ENCODE data around the gene SLC17A2. TPM values are rescaled to one million over a fixed set of nuclear protein-coding genes. Genes with fewer than 3 reads are reported as not detected.
A peak's percentile ranks its signal among the peaks of the same experiment; 100 is the strongest.

SLC17A2 gene
- polyA plus RNA-seq, 4 donors: 0.30 to 0.72 (median 0.50) TPM

GRCh38 chr6:25925876-25926275 lies 4.6 kb downstream of the SLC17A2 start:
- DNase-seq (ENCODE audit: low read depth in 4 of 4, low spot score in 3 of 4): no peak

DNA sequence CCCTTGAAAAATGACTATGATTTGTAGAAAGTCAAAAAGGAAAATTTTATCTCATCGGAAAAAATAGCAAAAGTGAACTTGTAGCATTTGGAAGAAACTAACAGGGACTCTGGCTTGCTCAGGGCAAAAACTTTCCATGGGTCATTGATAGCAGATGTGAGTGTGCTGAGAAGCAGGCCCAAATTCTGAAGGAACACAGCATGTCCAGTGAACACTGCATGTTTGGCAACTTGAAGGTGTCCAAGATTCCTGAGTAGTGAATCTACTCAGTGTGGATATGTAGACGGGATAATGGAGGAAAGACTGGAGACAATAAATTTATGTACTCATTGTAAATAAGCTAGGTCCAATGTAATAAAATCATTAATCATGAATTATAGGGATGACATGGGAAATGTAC lies 8.2 kb downstream of the SLC17A2 start:
- no peak for DNase-seq (ENCODE audit: low read depth in 4 of 4, low spot score in 3 of 4)

DNA sequence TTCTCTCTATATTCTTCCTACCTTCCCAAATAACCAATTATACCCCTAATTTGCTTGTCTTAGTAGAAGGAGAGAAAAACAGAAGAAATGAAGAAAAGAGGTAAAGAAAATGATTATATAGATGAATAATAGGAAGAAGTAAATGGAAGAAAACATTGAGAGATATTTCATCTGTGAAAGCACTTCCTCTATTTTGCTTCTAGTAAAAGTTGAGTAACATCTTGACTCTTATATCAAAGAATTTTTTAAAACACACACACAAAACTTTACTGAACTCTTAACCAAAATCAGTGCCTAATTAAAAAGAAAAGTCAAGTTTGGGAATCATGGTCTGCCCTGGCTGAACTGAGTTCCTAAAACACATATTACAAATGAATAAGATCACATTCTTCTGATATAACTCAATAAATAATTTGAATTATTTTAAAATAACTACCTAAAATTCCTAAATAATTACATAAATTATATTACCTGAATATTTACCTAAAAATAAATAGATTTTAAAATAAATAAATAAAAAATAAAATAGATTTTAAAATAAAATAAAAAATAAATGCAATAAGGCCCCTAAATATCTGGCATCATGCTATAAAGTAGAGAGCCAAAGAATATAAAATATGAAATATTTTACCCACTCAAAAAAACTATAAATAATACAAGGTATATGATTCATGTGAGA lies 8.8 kb downstream of the SLC17A2 start:
- no peak for DNase-seq (ENCODE audit: low read depth in 4 of 4, low spot score in 3 of 4)

DNA sequence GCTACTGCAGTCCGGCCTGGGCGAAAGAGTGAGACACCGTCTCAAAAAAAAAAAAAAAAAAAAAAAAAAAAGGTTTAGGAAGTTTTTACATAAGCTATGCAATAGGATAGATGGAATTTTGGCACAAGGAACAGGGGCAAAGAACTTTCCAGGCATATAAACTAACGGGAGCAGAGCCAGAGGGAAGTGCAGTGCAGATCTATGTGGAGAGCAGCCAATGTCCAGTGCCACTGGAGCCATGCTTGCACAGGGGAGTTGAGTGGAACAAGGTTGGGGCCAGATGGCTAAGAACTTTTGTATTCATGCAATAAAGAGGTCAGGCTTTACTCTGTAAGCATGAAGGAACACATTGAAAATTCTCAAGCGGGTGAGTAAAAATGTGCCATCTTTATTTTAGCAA lies 10.8 kb downstream of the SLC17A2 start:
- no peak for DNase-seq (ENCODE audit: low read depth in 4 of 4, low spot score in 3 of 4)

- DNase-seq (ENCODE audit: low read depth in 4 of 4, low spot score in 3 of 4): no peak
Measured at GRCh38 chr6:25918083-25918683, 12.3 kb downstream of the SLC17A2 start.

GRCh38 chr6:25916789-25917490 lies 13.6 kb downstream of the SLC17A2 start:
- DNase-seq (ENCODE audit: low read depth in 4 of 4, low spot score in 3 of 4): no peak

DNA sequence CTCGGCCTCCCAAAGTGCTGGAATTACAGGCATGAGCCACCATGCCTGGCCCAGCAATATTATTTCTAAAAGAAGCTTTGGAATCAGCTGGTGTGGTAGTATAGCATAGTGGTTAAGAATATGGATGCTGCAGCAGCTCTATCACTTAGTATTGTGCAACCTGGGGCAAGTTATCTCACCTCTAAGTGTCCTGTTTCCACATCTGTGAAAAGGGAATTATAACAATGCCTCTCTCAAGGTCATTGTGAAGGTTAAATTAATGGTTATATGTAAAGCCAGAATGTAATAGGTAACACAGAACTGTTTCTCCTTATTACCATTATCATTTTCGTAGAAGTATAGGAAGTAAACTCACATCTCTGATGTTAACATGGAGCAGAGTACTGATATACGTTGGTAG lies 14.2 kb downstream of the SLC17A2 start:
- DNase-seq (ENCODE audit: low read depth in 4 of 4, low spot score in 3 of 4): no peak

- DNase-seq (ENCODE audit: low read depth in 4 of 4, low spot score in 3 of 4): no peak
Measured at GRCh38 chr6:25913741-25914140, 16.8 kb downstream of the SLC17A2 start.

- DNase-seq (ENCODE audit: low read depth in 4 of 4, low spot score in 3 of 4): no peak
Measured at GRCh38 chr6:25911351-25911750, 19.1 kb downstream of the SLC17A2 start.

GRCh38 chr6:25907475-25908014 lies 22.9 kb downstream of the SLC17A2 start:
- no peak for DNase-seq (ENCODE audit: low read depth in 4 of 4, low spot score in 3 of 4)

GRCh38 chr6:25903467-25904099 lies 26.9 kb downstream of the SLC17A2 start:
- no peak for DNase-seq (ENCODE audit: low read depth in 4 of 4, low spot score in 3 of 4)

- DNase-seq (ENCODE audit: low read depth in 4 of 4, low spot score in 3 of 4): no peak
Measured at GRCh38 chr6:25902071-25902470, 28.4 kb downstream of the SLC17A2 start.

- no peak for DNase-seq (ENCODE audit: low read depth in 4 of 4, low spot score in 3 of 4)
Measured at GRCh38 chr6:25900843-25901242, 29.6 kb downstream of the SLC17A2 start.

GRCh38 chr6:25899580-25900408 lies 30.7 kb downstream of the SLC17A2 start:
- no peak for DNase-seq (ENCODE audit: low read depth in 4 of 4, low spot score in 3 of 4)

- DNase-seq (ENCODE audit: low read depth in 4 of 4, low spot score in 3 of 4): peak in 2 of 4 donors; percentile 20 to 30
Measured at GRCh38 chr6:25899123-25899522, 31.4 kb downstream of the SLC17A2 start.

- no peak for DNase-seq (ENCODE audit: low read depth in 4 of 4, low spot score in 3 of 4)
Measured at GRCh38 chr6:25898289-25898977, 32.1 kb downstream of the SLC17A2 start.

- DNase-seq (ENCODE audit: low read depth in 4 of 4, low spot score in 3 of 4): no peak
Measured at GRCh38 chr6:25896252-25896651, 34.2 kb downstream of the SLC17A2 start.

DNA sequence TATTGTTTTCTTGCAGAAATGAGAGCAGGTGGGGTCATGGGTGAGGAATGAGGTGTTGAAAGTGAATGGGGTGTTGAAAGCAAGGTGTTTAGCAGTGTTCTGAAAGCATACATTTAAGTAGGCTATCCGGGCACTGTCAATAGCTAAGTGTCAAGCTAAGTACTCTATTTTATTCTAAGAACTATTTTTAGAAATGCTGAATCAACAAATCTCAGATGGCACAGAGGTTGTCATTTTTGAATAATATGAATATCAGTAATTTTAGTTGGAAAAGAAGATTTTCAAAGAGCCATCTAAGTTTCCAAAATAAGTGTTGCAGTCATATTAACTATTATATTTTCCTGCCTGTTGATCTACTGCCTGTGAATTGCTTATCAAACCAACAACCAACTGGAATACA lies 34.7 kb downstream of the SLC17A2 start:
- DNase-seq (ENCODE audit: low read depth in 4 of 4, low spot score in 3 of 4): no peak

DNA sequence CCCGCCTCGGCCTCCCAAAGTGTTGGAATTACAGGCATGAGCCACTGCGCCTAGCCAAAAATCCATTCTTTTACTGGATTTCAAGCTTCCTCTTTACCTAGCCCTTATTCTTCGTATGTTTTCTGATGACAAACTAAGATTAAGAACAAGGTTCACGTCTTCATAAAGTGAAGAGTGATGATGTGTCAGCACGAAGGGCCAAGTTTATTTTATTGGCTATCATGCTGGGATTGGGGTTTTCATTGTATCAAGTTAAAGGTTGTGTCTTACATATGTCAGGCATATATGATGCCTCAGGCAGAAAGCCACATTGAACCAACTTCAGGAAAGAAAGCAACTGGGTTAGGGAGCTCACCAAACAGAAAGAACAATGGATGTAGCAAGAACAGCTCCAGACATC lies 36.7 kb downstream of the SLC17A2 start:
- no peak for DNase-seq (ENCODE audit: low read depth in 4 of 4, low spot score in 3 of 4)

DNA sequence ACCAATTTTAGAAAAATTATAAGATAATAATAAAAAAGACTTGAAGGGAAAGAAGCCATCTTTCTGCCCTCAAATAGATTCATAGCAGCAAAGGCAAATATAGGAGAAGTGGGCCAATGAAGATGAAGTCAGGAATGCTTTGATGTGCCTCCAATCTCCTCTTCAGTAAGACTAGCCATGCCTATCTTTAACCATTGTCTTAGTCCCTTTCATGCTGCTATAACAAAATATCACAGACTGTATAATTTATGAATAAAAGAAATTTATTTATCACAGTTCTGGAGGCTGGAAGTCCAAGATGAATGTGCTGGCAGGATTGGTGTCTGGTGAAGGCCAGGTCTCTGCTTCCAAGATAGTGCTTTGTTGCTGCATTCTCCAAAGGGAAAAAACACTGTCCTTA lies 37.6 kb downstream of the SLC17A2 start:
- no peak for DNase-seq (ENCODE audit: low read depth in 4 of 4, low spot score in 3 of 4)

All from left renal pelvis (tissue), 4 donors.